ENCODE data around the gene MCTP1.

Gene MCTP1

GRCh38 chr5:95070866-95071265 is 214.0 kb downstream of the MCTP1 start:
- TF ChIP-seq EP300 (IDR thresholded peaks at IDR 0.05; ENCODE audit: borderline replicate concordance) = no peak
- no peak for TF ChIP-seq REST (IDR thresholded peaks at IDR 0.05; ENCODE audit: low read depth)
- no peak for TF ChIP-seq CREB1 (IDR thresholded peaks at IDR 0.05; ENCODE audit: low read depth)
- TF ChIP-seq CEBPB (IDR thresholded peaks at IDR 0.05) = no peak
- TF ChIP-seq YY1 (IDR thresholded peaks at IDR 0.05; ENCODE audit: low read depth) = no peak
- no peak for TF ChIP-seq TEAD4 (IDR thresholded peaks at IDR 0.05)
- no peak for TF ChIP-seq USF1 (IDR thresholded peaks at IDR 0.05)
- TF ChIP-seq NFIC (IDR thresholded peaks at IDR 0.05) = no peak
- TF ChIP-seq EGR1 (IDR thresholded peaks at IDR 0.05) = no peak
- no peak for TF ChIP-seq ZBTB7A (IDR thresholded peaks at IDR 0.05; ENCODE audit: low read depth)
- no peak for TF ChIP-seq MAX (IDR thresholded peaks at IDR 0.05)
- TF ChIP-seq FOXM1 (IDR thresholded peaks at IDR 0.05; ENCODE audit: borderline replicate concordance, low read depth) = no peak
- TF ChIP-seq RAD21 (IDR thresholded peaks at IDR 0.05; ENCODE audit: low read depth) = no peak
- TF ChIP-seq TAF1 (IDR thresholded peaks at IDR 0.05; ENCODE audit: low read depth) = no peak
- no peak for TF ChIP-seq TCF12 (IDR thresholded peaks at IDR 0.05; ENCODE audit: low read depth)

GRCh38 chr5:95070453-95070852 is 214.4 kb downstream of the MCTP1 start:
- no peak for TF ChIP-seq FOXM1 (IDR thresholded peaks at IDR 0.05; ENCODE audit: borderline replicate concordance, low read depth)
- TF ChIP-seq TCF12 (IDR thresholded peaks at IDR 0.05; ENCODE audit: low read depth) = no peak
- TF ChIP-seq RAD21 (IDR thresholded peaks at IDR 0.05; ENCODE audit: low read depth) = no peak
- no peak for TF ChIP-seq MAX (IDR thresholded peaks at IDR 0.05)
- TF ChIP-seq CEBPB (IDR thresholded peaks at IDR 0.05) = no peak
- no peak for TF ChIP-seq NFIC (IDR thresholded peaks at IDR 0.05)
- TF ChIP-seq EP300 (IDR thresholded peaks at IDR 0.05; ENCODE audit: borderline replicate concordance) = no peak
- TF ChIP-seq CREB1 (IDR thresholded peaks at IDR 0.05; ENCODE audit: low read depth) = no peak
- TF ChIP-seq TAF1 (IDR thresholded peaks at IDR 0.05; ENCODE audit: low read depth) = no peak
- no peak for TF ChIP-seq TEAD4 (IDR thresholded peaks at IDR 0.05)
- no peak for TF ChIP-seq REST (IDR thresholded peaks at IDR 0.05; ENCODE audit: low read depth)
- TF ChIP-seq ZBTB7A (IDR thresholded peaks at IDR 0.05; ENCODE audit: low read depth) = no peak
- TF ChIP-seq EGR1 (IDR thresholded peaks at IDR 0.05) = no peak
- no peak for TF ChIP-seq USF1 (IDR thresholded peaks at IDR 0.05)
- no peak for TF ChIP-seq YY1 (IDR thresholded peaks at IDR 0.05; ENCODE audit: low read depth)

- TF ChIP-seq TAF1 (IDR thresholded peaks at IDR 0.05; ENCODE audit: low read depth) (no peak), FOXM1 (IDR thresholded peaks at IDR 0.05; ENCODE audit: borderline replicate concordance, low read depth) (no peak), NFIC (IDR thresholded peaks at IDR 0.05) (no peak), EGR1 (IDR thresholded peaks at IDR 0.05) (no peak)
Measured at GRCh38 chr5:95069948-95070347, 214.9 kb downstream of the MCTP1 start.

GRCh38 chr5:95069021-95069420 is 215.9 kb downstream of the MCTP1 start:
- no peak for TF ChIP-seq USF1 (IDR thresholded peaks at IDR 0.05)
- TF ChIP-seq TCF12 (IDR thresholded peaks at IDR 0.05; ENCODE audit: low read depth) = no peak
- no peak for TF ChIP-seq ZBTB7A (IDR thresholded peaks at IDR 0.05; ENCODE audit: low read depth)
- TF ChIP-seq FOXM1 (IDR thresholded peaks at IDR 0.05; ENCODE audit: borderline replicate concordance, low read depth) = no peak
- no peak for TF ChIP-seq EGR1 (IDR thresholded peaks at IDR 0.05)
- no peak for TF ChIP-seq CREB1 (IDR thresholded peaks at IDR 0.05; ENCODE audit: low read depth)
- TF ChIP-seq REST (IDR thresholded peaks at IDR 0.05; ENCODE audit: low read depth) = no peak
- TF ChIP-seq EP300 (IDR thresholded peaks at IDR 0.05; ENCODE audit: borderline replicate concordance) = no peak
- TF ChIP-seq TAF1 (IDR thresholded peaks at IDR 0.05; ENCODE audit: low read depth) = no peak
- no peak for TF ChIP-seq TEAD4 (IDR thresholded peaks at IDR 0.05)
- TF ChIP-seq YY1 (IDR thresholded peaks at IDR 0.05; ENCODE audit: low read depth) = no peak
- TF ChIP-seq NFIC (IDR thresholded peaks at IDR 0.05) = no peak
- TF ChIP-seq CEBPB (IDR thresholded peaks at IDR 0.05) = no peak
- no peak for TF ChIP-seq RAD21 (IDR thresholded peaks at IDR 0.05; ENCODE audit: low read depth)
- no peak for TF ChIP-seq MAX (IDR thresholded peaks at IDR 0.05)
